ENCODE data around the gene PLA1A. TPM values are rescaled to one million over a fixed set of nuclear protein-coding genes. Genes with fewer than 3 reads are reported as not detected.

PLA1A gene
- total RNA-seq, 1 donor from 2014 or later: 37.6 TPM

GRCh38 chr3:119645813-119646212 is 48.1 kb downstream of the PLA1A start:
- no peaks in the 10 kb centered on the region for H3K36me3 ChIP-seq
- H3K4me1 ChIP-seq: peaks cover 25% of the 10 kb centered on the region
- H3K27me3 ChIP-seq: no peaks in the 10 kb centered on the region
- peak overlapping the region; percentile 84 for H3K27ac ChIP-seq
- TF ChIP-seq, protein P1, sequence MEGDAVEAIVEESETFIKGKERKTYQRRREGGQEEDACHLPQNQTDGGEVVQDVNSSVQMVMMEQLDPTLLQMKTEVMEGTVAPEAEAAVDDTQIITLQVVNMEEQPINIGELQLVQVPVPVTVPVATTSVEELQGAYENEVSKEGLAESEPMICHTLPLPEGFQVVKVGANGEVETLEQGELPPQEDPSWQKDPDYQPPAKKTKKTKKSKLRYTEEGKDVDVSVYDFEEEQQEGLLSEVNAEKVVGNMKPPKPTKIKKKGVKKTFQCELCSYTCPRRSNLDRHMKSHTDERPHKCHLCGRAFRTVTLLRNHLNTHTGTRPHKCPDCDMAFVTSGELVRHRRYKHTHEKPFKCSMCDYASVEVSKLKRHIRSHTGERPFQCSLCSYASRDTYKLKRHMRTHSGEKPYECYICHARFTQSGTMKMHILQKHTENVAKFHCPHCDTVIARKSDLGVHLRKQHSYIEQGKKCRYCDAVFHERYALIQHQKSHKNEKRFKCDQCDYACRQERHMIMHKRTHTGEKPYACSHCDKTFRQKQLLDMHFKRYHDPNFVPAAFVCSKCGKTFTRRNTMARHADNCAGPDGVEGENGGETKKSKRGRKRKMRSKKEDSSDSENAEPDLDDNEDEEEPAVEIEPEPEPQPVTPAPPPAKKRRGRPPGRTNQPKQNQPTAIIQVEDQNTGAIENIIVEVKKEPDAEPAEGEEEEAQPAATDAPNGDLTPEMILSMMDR (IDR thresholded peaks at IDR 0.05): no peak
- H3K9me3 ChIP-seq: no peaks in the 10 kb centered on the region
- H3K4me3 ChIP-seq: no peak overlapping the region
- ATAC-seq (no peak), DNase-seq (no peak)
- intact Hi-C loops (cut with DNase I): no loop called here

- H3K9me3 ChIP-seq: no peaks in the 10 kb centered on the region
- intact Hi-C loops (cut with DNase I): no loop called here
- no peaks in the 10 kb centered on the region for H3K27me3 ChIP-seq
- ATAC-seq: peak; percentile 65
- H3K4me1 ChIP-seq: peaks cover 25% of the 10 kb centered on the region
- TF ChIP-seq, protein P1 (IDR thresholded peaks at IDR 0.05): no peak
- H3K4me3 ChIP-seq: no peak overlapping the region
- H3K27ac ChIP-seq: peak overlapping the region; percentile 84
- no peak for DNase-seq
- H3K36me3 ChIP-seq: no peaks in the 10 kb centered on the region
Observed at GRCh38 chr3:119647171-119647570, 49.5 kb downstream of the PLA1A start.

DNA sequence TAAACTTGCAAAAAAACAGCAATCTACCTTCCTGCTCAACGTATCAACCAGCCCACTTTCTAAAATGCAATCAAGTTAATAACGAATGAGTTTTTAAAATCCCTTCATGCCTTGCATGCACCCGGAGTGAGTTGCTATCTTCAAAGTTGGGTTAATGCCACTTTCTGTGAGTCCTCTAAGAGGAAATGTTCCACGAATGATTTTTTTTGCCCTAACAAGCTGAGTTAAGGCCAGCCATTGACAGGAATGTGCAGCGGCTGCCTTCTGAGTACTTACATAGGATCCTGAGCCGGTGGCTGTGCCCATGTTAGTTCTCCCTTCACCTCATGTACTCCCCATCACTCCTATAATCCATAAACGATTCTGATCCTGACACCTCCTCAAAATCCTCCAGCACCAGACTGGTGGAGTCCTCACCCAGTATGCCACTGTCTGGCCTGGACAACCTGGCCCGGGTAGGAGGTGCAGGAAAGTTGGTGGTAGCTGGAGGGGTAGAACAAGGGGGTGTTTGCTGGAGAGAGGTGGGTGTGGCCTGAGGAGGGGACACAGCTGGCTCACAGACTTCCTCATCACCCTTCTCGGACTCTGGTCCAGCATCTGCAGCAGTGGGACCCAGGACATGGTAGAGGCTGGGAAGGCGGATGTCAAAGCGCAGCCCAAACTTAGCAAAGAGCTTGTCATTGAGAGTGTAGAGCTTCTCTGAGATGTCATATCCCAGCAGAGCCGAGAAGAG is 50.3 kb downstream of the PLA1A start:
- Histone ChIP-seq H3K27me3 (no peaks in the 10 kb centered on the region), H3K36me3 (no peaks in the 10 kb centered on the region), H3K27ac (peak overlapping the region; percentile 84), H3K9me3 (no peaks in the 10 kb centered on the region), H3K4me3 (no peak overlapping the region), H3K4me1 (peaks cover 28% of the 10 kb centered on the region)
- peak; percentile 9 for ATAC-seq
- TF ChIP-seq, protein P1 (IDR thresholded peaks at IDR 0.05): no peak
- DNase-seq: no peak
- intact Hi-C loops (cut with DNase I): no loop called here

DNA sequence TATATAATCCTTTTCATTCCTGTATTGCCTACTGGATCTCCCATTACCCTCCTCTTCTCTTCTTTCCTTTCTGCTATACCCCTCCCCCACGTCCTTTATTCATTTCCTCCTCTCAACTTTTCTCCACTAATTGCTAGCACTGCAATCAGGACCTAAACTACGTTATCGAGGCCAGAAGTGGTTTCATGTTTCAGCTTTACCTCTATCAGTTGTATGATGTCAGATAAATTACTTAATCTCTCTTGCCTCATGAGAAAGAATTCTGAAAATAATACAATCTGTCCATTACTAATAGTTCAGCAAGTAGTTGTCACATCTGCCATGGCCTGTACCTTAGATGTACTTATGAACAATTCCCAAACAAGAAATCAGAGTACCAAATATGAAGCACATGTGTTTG is 52.1 kb downstream of the PLA1A start:
- no peak for DNase-seq
- Histone ChIP-seq H3K36me3 (no peaks in the 10 kb centered on the region), H3K27ac (no peak overlapping the region), H3K9me3 (no peaks in the 10 kb centered on the region), H3K4me3 (no peak overlapping the region), H3K4me1 (peaks cover 28% of the 10 kb centered on the region), H3K27me3 (no peaks in the 10 kb centered on the region)
- intact Hi-C loops (cut with DNase I): no loop called here
- TF ChIP-seq, protein P1 (IDR thresholded peaks at IDR 0.05): no peak
- no peak for ATAC-seq

- no peak for DNase-seq
- peaks cover 20% of the 10 kb centered on the region for H3K4me1 ChIP-seq
- H3K27ac ChIP-seq: no peak overlapping the region
- H3K9me3 ChIP-seq: no peaks in the 10 kb centered on the region
- no peaks in the 10 kb centered on the region for H3K36me3 ChIP-seq
- H3K4me3 ChIP-seq: no peak overlapping the region
- peak; percentile 23 for ATAC-seq
- TF ChIP-seq, protein P1 (IDR thresholded peaks at IDR 0.05): no peak
- no peaks in the 10 kb centered on the region for H3K27me3 ChIP-seq
- intact Hi-C loops (cut with DNase I): no loop called here
Observed at GRCh38 chr3:119652306-119653033, 54.8 kb downstream of the PLA1A start.

Data from upper lobe of right lung (tissue), 1 donor.